ENCODE measurements around the gene MYT1.
"Not testable (repeated sequence)": the region's sequence is repeated elsewhere in the genome, so short reads cannot be mapped to it uniquely, and the experiment has no call there.

DNA sequence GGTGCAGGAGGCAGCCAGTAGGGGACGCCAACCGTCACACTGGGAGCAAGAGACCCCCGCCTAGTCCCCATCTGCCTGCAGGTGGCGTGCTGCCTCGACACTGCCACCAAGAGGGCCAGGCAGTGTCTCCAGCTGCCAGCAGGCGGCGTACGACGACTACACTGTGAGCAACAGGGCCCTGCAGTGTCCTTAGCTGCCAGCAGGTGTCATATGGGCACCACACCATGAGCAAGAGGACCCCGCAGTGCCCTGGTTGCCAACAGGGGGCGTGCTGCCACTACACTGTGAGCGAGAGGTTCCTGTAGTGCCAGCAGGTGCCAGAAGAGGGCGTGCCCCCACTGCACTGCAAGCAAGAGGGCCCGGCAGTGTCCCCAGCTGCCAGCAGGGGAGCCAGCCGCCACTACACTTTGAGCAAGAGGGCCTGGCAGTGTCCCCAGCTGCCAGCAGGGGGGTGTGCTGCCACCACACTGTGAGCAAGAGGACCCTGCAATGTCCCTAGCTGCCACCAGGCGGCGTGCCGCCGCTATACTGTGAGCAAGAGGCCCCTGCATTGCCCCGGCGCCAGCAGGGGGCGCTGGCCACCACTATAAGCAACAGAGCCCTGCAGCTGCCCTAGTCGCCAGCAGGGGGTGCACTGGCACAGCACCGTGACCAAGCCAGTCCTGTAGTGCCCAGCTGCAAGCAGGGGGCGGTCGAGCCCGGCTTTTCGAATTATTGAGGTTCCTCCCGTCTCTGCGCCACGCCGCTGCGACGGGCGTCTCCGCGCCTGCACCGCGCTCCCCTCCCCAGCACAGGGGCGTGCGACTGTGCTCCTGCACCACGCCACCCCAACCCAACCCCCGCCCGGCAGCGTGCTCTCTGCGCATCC, 121.6 kb downstream of the MYT1 start:
- TF ChIP-seq, protein P1, sequence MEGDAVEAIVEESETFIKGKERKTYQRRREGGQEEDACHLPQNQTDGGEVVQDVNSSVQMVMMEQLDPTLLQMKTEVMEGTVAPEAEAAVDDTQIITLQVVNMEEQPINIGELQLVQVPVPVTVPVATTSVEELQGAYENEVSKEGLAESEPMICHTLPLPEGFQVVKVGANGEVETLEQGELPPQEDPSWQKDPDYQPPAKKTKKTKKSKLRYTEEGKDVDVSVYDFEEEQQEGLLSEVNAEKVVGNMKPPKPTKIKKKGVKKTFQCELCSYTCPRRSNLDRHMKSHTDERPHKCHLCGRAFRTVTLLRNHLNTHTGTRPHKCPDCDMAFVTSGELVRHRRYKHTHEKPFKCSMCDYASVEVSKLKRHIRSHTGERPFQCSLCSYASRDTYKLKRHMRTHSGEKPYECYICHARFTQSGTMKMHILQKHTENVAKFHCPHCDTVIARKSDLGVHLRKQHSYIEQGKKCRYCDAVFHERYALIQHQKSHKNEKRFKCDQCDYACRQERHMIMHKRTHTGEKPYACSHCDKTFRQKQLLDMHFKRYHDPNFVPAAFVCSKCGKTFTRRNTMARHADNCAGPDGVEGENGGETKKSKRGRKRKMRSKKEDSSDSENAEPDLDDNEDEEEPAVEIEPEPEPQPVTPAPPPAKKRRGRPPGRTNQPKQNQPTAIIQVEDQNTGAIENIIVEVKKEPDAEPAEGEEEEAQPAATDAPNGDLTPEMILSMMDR (IDR thresholded peaks at IDR 0.05): peak in 3 of 4 experiments; percentile 49 to 58 (median 56)
- TF ChIP-seq POLR2AphosphoS5, POLR2A (IDR thresholded peaks at IDR 0.05): not testable (repeated sequence)
